BE2C (cell line): Measurements from ENCODE around the gene SLFN11.
"Not testable (repeated sequence)": the region's sequence is repeated elsewhere in the genome, so short reads cannot be mapped to it uniquely, and the experiment has no call there.

Source experiments
- DNase-seq: peaks from one replicate; pipeline ENCODE4 v3.0.0-alpha.2; 2020
- H3K27me3 ChIP-seq: fragments of 250-450 bp; sonication (Bioruptor Pico); 2 replicates; pipeline ENCODE4 v1.5.1; 2020; ENCODE audit warnings: mild to moderate bottlenecking
- H3K36me3 ChIP-seq: fragments of 250-450 bp; sonication (Bioruptor Pico); 2 replicates; pipeline ENCODE4 v1.5.1; 2020; ENCODE audit warnings: mild to moderate bottlenecking
- H3K4me1 ChIP-seq: fragments of 250-450 bp; sonication (Bioruptor Pico); 2 replicates; pipeline ENCODE4 v1.5.1; 2020
- H3K4me3 ChIP-seq: 2 replicates; pipeline ENCODE4 v1.5.1; 2011; ENCODE audit warnings: low read depth, low read length
- H3K9me3 ChIP-seq: fragments of 250-450 bp; sonication (Bioruptor Pico); 2 replicates; pipeline ENCODE4 v1.5.1; 2020
- CTCF ChIP-seq: IDR thresholded peaks from 2 replicates; pipeline ENCODE4 v1.5.1; 2012; ENCODE audit warnings: mild to moderate bottlenecking, low read depth, low read length

The SLFN11 gene

DNA sequence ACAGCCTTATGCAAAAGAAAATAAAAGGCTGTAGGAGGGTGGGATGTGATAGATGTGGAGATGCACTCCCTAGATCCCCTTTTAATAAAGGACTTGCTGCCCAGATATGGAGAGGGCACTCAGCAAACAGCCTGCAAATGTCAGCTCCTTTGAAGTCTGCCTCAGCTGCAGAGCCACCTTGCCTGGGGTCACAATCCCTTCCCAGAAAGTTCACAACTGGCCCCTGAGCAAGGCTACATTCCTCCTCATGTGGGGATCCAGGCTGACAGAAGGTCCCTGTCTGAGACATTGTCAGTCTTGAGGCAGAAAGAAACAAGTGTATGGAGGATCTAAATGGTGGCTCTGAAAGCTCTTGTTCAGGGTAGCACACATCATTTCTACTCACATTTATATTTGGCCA, 36.1 kb downstream of the SLFN11 start:
- no peak for DNase-seq
- TF ChIP-seq CTCF, result no peak

GRCh38 chr17:35333578-35333977, 39.8 kb downstream of the SLFN11 start:
- not testable (repeated sequence) for H3K36me3 ChIP-seq, H3K9me3 ChIP-seq, DNase-seq, H3K4me1 ChIP-seq, H3K4me3 ChIP-seq
- peaks cover 43% of the 10 kb centered on the region for H3K27me3 ChIP-seq

More for the DNA sequence above, 36.1 kb downstream of the SLFN11 start:
- Histone ChIP-seq H3K36me3 (no peaks in the 10 kb centered on the region), H3K27me3 (peaks cover 37% of the 10 kb centered on the region), H3K4me1 (no peaks in the 10 kb centered on the region), H3K9me3 (no peaks in the 10 kb centered on the region), H3K4me3 (no peak overlapping the region)

DNA sequence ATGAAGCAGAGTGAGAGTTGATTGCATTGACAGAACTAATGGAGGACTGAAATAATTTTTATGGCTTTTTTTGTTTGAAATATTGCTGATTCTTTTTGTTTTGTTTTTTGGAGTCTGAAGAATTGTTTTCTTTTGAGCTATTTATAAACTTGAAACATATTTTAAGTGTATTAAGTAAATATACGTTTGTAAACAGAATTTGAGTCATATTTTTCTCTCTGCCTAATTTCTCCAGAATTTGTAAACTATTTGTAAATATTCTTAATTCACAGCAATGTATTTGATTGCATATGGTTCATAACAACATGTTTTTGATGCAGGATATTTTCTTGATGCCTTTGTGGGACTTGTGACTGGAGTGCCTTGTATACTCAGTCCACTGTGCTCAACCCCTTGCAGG, 50.7 kb downstream of the SLFN11 start:
- no peak for TF ChIP-seq CTCF
- Histone ChIP-seq H3K4me1 (no peaks in the 10 kb centered on the region), H3K4me3 (no peak overlapping the region), H3K9me3 (no peaks in the 10 kb centered on the region), H3K36me3 (no peaks in the 10 kb centered on the region), H3K27me3 (peaks cover 9% of the 10 kb centered on the region)
- no peak for DNase-seq

DNA sequence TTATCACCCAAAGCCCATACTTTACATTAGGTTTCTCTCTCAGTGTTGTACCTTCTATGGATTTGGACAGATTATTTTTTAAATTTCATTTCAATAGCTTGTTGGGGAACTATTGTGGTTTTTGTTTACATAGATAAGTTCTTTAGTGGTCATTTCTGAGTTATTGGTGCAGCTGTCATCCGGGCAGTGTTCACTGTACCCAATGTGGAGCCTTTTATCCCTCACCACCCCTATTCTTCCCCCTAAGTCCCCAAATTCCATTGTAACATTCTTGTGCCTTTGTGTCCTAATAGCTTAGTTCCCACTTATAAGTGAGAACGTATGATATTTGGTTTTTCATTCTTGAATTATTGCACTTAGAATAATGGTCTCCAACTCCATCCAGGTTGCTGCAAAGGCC, 57.5 kb downstream of the SLFN11 start:
- Histone ChIP-seq H3K4me3 (no peak overlapping the region), H3K36me3 (no peaks in the 10 kb centered on the region), H3K9me3 (no peaks in the 10 kb centered on the region; the same call in none of the 2 replicates), H3K4me1 (no peaks in the 10 kb centered on the region), H3K27me3 (peaks cover 6% of the 10 kb centered on the region; the same call in 1 of the 2 replicates)
- TF ChIP-seq CTCF, result no peak
- DNase-seq, result no peak

GRCh38 chr17:35315283-35315682, 58.1 kb downstream of the SLFN11 start:
- Histone ChIP-seq H3K9me3 (no peaks in the 10 kb centered on the region; the same call in none of the 2 replicates), H3K4me1 (no peaks in the 10 kb centered on the region), H3K27me3 (peaks cover 6% of the 10 kb centered on the region; the same call in 1 of the 2 replicates), H3K4me3 (no peak overlapping the region), H3K36me3 (no peaks in the 10 kb centered on the region)
- DNase-seq, result no peak
- TF ChIP-seq CTCF, result no peak

- peaks cover 6% of the 10 kb centered on the region; the same call in 1 of the 2 replicates for H3K27me3 ChIP-seq
- no peak for DNase-seq
- no peak for TF ChIP-seq CTCF
- H3K36me3 ChIP-seq, result no peaks in the 10 kb centered on the region
- no peaks in the 10 kb centered on the region for H3K4me1 ChIP-seq
- no peaks in the 10 kb centered on the region; the same call in none of the 2 replicates for H3K9me3 ChIP-seq
- H3K4me3 ChIP-seq, result no peak overlapping the region
These were observed 58.8 kb downstream of the SLFN11 start for GRCh38 chr17:35314415-35315216.
